OCI-LY3 (cell line): ENCODE measurements around the gene CPSF4.

Experiments
- H2AFZ ChIP-seq: fragments of 200-600, 300-600 bp; shearing (Covaris generic); 2 replicates; pipeline ENCODE4 v1.6.0; 2014; ENCODE audit warnings: antibody characterized with exemption, low read depth, low read length
- H3K27ac ChIP-seq: fragments of 200-600, 300-600 bp; sonication (generic); 2 replicates; pipeline ENCODE4 v1.5.1; 2014; ENCODE audit warnings: mild to moderate bottlenecking, low read length, moderate library complexity, mixed read lengths
- H3K27me3 ChIP-seq: fragments of 200-600, 300-600 bp; sonication (generic); 2 replicates; pipeline ENCODE4 v1.6.1; 2014; ENCODE audit warnings: low read depth, low read length, mixed read lengths
- H3K36me3 ChIP-seq: fragments of 200-600, 300-600 bp; sonication (generic); replicated peaks from 2 replicates; pipeline ENCODE3; 2014; ENCODE audit warnings: low read depth, low read length, mixed read lengths
- H3K4me1 ChIP-seq: fragments of 300-600, 200-600 bp; sonication (generic); 2 replicates; pipeline ENCODE4 v1.6.1; 2014; ENCODE audit warnings: low read length, mixed read lengths
- H3K4me2 ChIP-seq: fragments of 200-600, 300-600 bp; sonication (generic); 2 replicates; pipeline ENCODE4 v1.6.1; 2014; ENCODE audit warnings: low read length, mixed read lengths
- H3K4me3 ChIP-seq: fragments of 300-600, 200-600 bp; sonication (generic); 2 replicates; pipeline ENCODE4 v1.5.1; 2014; ENCODE audit warnings: antibody characterized with exemption, mild to moderate bottlenecking, low read length, moderate library complexity
- H3K79me2 ChIP-seq: fragments of 300-600, 200-600 bp; shearing (Covaris generic); 2 replicates; pipeline ENCODE4 v1.6.1; 2014; ENCODE audit warnings: mild to moderate bottlenecking, low read length, mixed read lengths
- H3K9ac ChIP-seq: fragments of 300-600, 200-600 bp; shearing (Covaris generic); 2 replicates; pipeline ENCODE4 v1.6.0; 2014; ENCODE audit warnings: mild to moderate bottlenecking, low read length, moderate library complexity
- H3K9me3 ChIP-seq: fragments of 200-600, 300-600 bp; shearing (Covaris generic); 2 replicates; pipeline ENCODE4 v1.6.1; 2014; ENCODE audit warnings: low read length, mixed read lengths; ENCODE audit not compliant: insufficient read depth
- H4K20me1 ChIP-seq: fragments of 200-600, 300-600 bp; sonication (generic); 2 replicates; pipeline ENCODE4 v1.6.1; 2016; ENCODE audit warnings: low read length, mixed read lengths; ENCODE audit not compliant: insufficient read depth
- CTCF ChIP-seq: fragments of 200-600, 300-600 bp; sonication (generic); IDR thresholded peaks from 2 replicates; pipeline ENCODE4 v1.5.1; 2014; ENCODE audit warnings: antibody characterized with exemption, low read length, low read depth
- EZH2phosphoT487 ChIP-seq: fragments of 200-600 bp; shearing (Covaris generic); IDR thresholded peaks from 2 replicates; pipeline ENCODE4 v1.6.1; 2018; ENCODE audit warnings: antibody characterized with exemption, mixed run types, low read depth

The CPSF4 gene

GRCh38 chr7:99438573-99439480 is at the start of gene CPSF4, which contains the start of gene PTCD1:
CPSF4 (plus strand) TSS chr7:99438943; CDS start chr7:99439083, 140 bp downstream.
PTCD1 (minus strand) TSS chr7:99438798; CDS start chr7:99435242, 3,556 bp downstream.
- peak within 1 kb of the TSS; percentile 100 for H3K4me3 ChIP-seq
- peak within 1 kb of the TSS; percentile 54 for H3K27ac ChIP-seq
- peaks cover 15% of the 10 kb centered on the region for H3K4me1 ChIP-seq
- peaks cover 45% of the 10 kb centered on the region for H3K79me2 ChIP-seq
- H2AFZ ChIP-seq: peak within 1 kb of the TSS; percentile 65
- H3K36me3 ChIP-seq: peaks cover 15% of the 10 kb centered on the region
- H3K9me3 ChIP-seq: no peaks in the 10 kb centered on the region
- H3K4me2 ChIP-seq: peak within 1 kb of the TSS; percentile 97
- TF ChIP-seq EZH2phosphoT487 (no peak), CTCF (no peak)
- H3K9ac ChIP-seq: peak within 1 kb of the TSS; percentile 80
- H3K27me3 ChIP-seq: no peaks in the 10 kb centered on the region
- H4K20me1 ChIP-seq: peaks cover 10% of the 10 kb centered on the region

GRCh38 chr7:99389772-99390171 is 49.0 kb upstream of the CPSF4 start:
- TF ChIP-seq CTCF (no peak), EZH2phosphoT487 (no peak)
- H3K79me2 ChIP-seq: peaks cover 12% of the 10 kb centered on the region; the same call in 1 of the 2 replicates

GRCh38 chr7:99390941-99391602 is 47.7 kb upstream of the CPSF4 start:
- Histone ChIP-seq H2AFZ (no peak overlapping the region), H3K27me3 (no peaks in the 10 kb centered on the region), H3K79me2 (peaks cover 6% of the 10 kb centered on the region; the same call in 1 of the 2 replicates), H4K20me1 (peaks cover 17% of the 10 kb centered on the region; the same call in 1 of the 2 replicates), H3K27ac (no peak overlapping the region), H3K9ac (no peak overlapping the region), H3K4me1 (peaks cover 6% of the 10 kb centered on the region; the same call in 1 of the 2 replicates), H3K36me3 (peaks cover 63% of the 10 kb centered on the region), H3K4me2 (no peak overlapping the region), H3K4me3 (no peak overlapping the region), H3K9me3 (no peaks in the 10 kb centered on the region)
- no peak for TF ChIP-seq CTCF
- TF ChIP-seq EZH2phosphoT487: no peak

More at GRCh38 chr7:99389772-99390171, 49.0 kb upstream of the CPSF4 start:
- peaks cover 14% of the 10 kb centered on the region; the same call in 1 of the 2 replicates for H4K20me1 ChIP-seq
- no peaks in the 10 kb centered on the region for H3K9me3 ChIP-seq
- H3K27me3 ChIP-seq: no peaks in the 10 kb centered on the region
- H3K4me3 ChIP-seq: no peak overlapping the region
- H3K27ac ChIP-seq: no peak overlapping the region
- H3K9ac ChIP-seq: no peak overlapping the region
- H3K4me1 ChIP-seq: peaks cover 11% of the 10 kb centered on the region
- peaks cover 59% of the 10 kb centered on the region for H3K36me3 ChIP-seq
- no peak overlapping the region for H2AFZ ChIP-seq
- no peak overlapping the region for H3K4me2 ChIP-seq
